HepG2 (cell line): ENCODE results near the gene SYNM. TPM values are rescaled to one million over a fixed set of nuclear protein-coding genes. Genes with fewer than 3 reads are reported as not detected.

Experiments
- AHR ChIP-seq: IDR thresholded peaks from 2 replicates; pipeline ENCODE4 v1.6.1; 2018; ENCODE audit warnings: missing genetic modification reagents, missing compliant biosample characterization
- PITX1 ChIP-seq: sonication (generic); formaldehyde crosslinking; IDR thresholded peaks from 2 replicates; pipeline ENCODE4 v1.5.1; 2020; ENCODE audit warnings: mild to moderate bottlenecking, missing genetic modification reagents
- RFX1 ChIP-seq: fragments of 450-650 bp; IDR thresholded peaks from 2 replicates; pipeline ENCODE4 v1.6.1; 2017
- ZNF335 ChIP-seq: sonication (generic); formaldehyde crosslinking; IDR thresholded peaks from 2 replicates; pipeline ENCODE4 v1.4.0; 2020; ENCODE audit warnings: missing genetic modification reagents
- polyA plus RNA-seq, 8 experiments: library from polyadenylated mRNA; depleted of rRNA in 3 of 8; stranded (reverse) in 7 of 8; unstranded in 1 of 8; fragments of >200 nt; fragmentation: Illumina TruSeq in 4 of 8; extraction: Trizol in 4 of 8; gene quantifications; 2 replicates each; pipeline versions ENCODE4 v1.2.1 to v1.2.3, GENCODE V29; 2011 to 2016; ENCODE audit warnings: low read depth in 4 of 8, missing spikeins in 1 of 8, mixed read lengths in 1 of 8; ENCODE audit not compliant: insufficient read depth in 1 of 8
- total RNA-seq, 5 experiments: library from RNA; depleted of rRNA; stranded (reverse); fragments of >200 nt; fragmentation: Illumina TruSeq; extraction: Trizol; gene quantifications; 2 replicates each; pipeline ENCODE4 v1.2.3, GENCODE V29; 2016; ENCODE audit warnings: low read depth in 1 of 5
- TF ChIP-seq, protein P1 (sequence below): IDR thresholded peaks from 2 replicates; pipeline ENCODE4 v1.6.1; 2016; ENCODE audit warnings: missing biosample characterization, missing genetic modification reagents, low read depth
- TF ChIP-seq, protein P2 (sequence below), 2 experiments: sonication (generic) in 1 of 2; formaldehyde crosslinking in 1 of 2; IDR thresholded peaks; 2 replicates each; pipeline versions ENCODE4 v1.6.1 to v1.9.0; 2014 to 2022; ENCODE audit warnings: antibody characterized with exemption in 1 of 2, borderline replicate concordance in 1 of 2, inconsistent platforms in 1 of 2, low read depth in 1 of 2, missing genetic modification reagents in 1 of 2
- TF ChIP-seq, protein P3 (sequence below): sonication (generic); formaldehyde crosslinking; conservative IDR thresholded peaks from 2 replicates; pipeline ENCODE4 v1.8.0; 2022; ENCODE audit warnings: low read depth, missing genetic modification reagents
- TF ChIP-seq, protein P4 (sequence below): sonication (generic); formaldehyde crosslinking; IDR thresholded peaks from 2 replicates; pipeline ENCODE4 v1.5.0; 2020; ENCODE audit warnings: missing genetic modification reagents

The SYNM gene
- total and polyA plus RNA-seq, 2 of the 13 experiments (the other 11 are each of a cell fraction or from before 2014, with no cell fraction given) = 1.1 to 3.7 TPM

DNA sequence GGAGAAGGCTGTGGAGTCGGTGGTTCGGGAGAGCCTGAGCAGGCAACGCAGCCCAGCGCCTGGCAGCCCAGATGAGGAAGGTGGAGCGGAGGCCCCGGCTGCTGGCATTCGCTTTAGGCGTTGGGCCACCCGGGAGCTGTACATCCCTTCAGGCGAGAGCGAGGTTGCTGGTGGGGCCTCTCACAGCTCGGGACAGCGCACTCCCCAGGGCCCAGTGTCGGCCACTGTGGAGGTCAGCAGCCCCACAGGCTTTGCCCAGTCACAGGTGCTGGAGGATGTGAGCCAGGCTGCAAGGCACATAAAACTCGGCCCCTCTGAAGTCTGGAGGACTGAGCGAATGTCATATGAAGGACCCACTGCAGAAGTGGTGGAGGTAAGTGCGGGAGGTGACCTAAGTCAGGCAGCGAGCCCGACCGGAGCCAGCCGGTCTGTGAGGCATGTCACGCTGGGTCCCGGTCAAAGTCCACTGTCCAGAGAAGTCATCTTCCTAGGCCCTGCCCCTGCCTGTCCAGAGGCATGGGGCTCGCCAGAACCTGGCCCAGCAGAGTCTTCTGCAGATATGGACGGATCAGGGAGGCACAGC lies 26.7 kb downstream of the SYNM start (continued):
- TF ChIP-seq, protein P1, sequence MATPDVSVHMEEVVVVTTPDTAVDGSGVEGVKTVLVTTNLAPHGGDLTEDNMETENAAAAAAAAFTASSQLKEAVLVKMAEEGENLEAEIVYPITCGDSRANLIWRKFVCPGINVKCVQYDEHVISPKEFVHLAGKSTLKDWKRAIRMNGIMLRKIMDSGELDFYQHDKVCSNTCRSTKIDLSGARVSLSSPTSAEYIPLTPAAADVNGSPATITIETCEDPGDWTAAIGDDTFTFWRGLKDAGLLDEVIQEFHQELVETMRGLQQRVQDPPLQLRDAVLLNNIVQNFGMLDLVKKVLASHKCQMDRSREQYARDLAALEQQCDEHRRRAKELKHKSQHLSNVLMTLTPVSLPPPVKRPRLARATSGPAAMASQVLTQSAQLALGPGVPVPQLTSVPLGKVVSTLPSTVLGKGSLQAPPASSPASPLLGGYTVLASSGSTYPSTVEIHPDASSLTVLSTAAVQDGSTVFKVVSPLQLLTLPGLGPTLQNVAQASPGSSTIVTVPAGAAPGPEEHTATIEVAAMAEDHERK (CRISPR knock-in tag) = no peak
- TF ChIP-seq, protein P2, sequence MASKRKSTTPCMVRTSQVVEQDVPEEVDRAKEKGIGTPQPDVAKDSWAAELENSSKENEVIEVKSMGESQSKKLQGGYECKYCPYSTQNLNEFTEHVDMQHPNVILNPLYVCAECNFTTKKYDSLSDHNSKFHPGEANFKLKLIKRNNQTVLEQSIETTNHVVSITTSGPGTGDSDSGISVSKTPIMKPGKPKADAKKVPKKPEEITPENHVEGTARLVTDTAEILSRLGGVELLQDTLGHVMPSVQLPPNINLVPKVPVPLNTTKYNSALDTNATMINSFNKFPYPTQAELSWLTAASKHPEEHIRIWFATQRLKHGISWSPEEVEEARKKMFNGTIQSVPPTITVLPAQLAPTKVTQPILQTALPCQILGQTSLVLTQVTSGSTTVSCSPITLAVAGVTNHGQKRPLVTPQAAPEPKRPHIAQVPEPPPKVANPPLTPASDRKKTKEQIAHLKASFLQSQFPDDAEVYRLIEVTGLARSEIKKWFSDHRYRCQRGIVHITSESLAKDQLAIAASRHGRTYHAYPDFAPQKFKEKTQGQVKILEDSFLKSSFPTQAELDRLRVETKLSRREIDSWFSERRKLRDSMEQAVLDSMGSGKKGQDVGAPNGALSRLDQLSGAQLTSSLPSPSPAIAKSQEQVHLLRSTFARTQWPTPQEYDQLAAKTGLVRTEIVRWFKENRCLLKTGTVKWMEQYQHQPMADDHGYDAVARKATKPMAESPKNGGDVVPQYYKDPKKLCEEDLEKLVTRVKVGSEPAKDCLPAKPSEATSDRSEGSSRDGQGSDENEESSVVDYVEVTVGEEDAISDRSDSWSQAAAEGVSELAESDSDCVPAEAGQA (IDR thresholded peaks at IDR 0.05; ENCODE audit: low read depth) = no peak
- TF ChIP-seq, protein P2 (CRISPR knock-in tag; IDR thresholded peaks at IDR 0.05; ENCODE audit: borderline replicate concordance) = no peak
- no peak for TF ChIP-seq RFX1
- TF ChIP-seq ZNF335 (CRISPR knock-in tag) = no peak
- TF ChIP-seq PITX1 = peak; percentile 73
- TF ChIP-seq AHR (CRISPR knock-in tag) = no peak
- TF ChIP-seq, protein P3, sequence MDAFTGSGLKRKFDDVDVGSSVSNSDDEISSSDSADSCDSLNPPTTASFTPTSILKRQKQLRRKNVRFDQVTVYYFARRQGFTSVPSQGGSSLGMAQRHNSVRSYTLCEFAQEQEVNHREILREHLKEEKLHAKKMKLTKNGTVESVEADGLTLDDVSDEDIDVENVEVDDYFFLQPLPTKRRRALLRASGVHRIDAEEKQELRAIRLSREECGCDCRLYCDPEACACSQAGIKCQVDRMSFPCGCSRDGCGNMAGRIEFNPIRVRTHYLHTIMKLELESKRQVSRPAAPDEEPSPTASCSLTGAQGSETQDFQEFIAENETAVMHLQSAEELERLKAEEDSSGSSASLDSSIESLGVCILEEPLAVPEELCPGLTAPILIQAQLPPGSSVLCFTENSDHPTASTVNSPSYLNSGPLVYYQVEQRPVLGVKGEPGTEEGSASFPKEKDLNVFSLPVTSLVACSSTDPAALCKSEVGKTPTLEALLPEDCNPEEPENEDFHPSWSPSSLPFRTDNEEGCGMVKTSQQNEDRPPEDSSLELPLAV = no peak
- TF ChIP-seq, protein P4, sequence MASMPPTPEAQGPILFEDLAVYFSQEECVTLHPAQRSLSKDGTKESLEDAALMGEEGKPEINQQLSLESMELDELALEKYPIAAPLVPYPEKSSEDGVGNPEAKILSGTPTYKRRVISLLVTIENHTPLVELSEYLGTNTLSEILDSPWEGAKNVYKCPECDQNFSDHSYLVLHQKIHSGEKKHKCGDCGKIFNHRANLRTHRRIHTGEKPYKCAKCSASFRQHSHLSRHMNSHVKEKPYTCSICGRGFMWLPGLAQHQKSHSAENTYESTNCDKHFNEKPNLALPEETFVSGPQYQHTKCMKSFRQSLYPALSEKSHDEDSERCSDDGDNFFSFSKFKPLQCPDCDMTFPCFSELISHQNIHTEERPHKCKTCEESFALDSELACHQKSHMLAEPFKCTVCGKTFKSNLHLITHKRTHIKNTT = no peak
